ENCODE results near the gene PCDH9.

PCDH9 gene

DNA sequence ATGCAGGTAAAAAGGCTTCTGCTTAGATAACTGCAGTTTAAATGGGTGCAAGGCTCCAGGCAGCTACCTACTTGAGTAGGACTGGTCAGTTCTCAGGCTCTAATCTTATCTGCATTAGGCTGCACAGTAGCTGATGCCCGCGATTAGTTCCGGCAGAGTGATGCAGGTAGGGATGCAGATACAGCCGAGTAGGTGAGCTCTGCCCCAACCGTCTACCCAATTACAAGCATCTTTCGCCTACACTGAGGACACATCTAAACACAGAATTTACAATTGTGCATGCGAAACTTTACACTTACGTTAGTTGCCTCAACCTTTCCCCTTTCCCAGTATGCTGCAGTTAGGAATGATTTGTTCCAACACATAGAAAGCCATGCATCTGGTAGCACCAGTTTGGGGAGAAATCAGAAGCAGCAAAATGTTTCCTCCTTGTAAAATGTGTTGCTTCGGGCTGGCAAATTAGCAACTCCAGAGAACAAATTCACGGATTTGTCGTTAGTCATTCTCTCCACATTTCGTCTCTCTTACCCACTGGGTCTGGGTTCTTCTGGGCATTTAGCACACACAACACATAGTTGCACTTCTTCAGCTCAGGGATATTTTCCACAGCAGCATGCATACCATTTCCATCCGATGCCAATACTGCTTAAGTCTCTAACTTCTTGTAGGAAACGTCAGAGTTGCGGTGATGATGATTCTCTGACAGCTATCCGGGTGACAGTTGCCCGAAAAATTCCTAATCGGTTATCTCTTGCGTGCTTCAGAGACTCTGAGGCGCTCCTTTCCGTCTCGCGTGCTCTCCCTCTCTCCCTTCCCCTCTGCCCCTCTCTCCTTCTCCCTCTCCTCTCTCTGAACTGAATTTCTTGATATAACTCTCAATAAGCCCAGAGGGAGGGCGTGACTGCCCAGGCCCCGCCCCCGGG, at the start of gene PCDH9:
PCDH9 (minus strand) TSS at position 856 of the 923 bp plus-strand sequence. CDS start 1,896 bp downstream, outside the sequence.
- no peak for DNase-seq (ENCODE audit: low read depth in 2 of 2)

GRCh38 chr13:67278235-67278634, 48.1 kb upstream of the PCDH9 start:
- no peak for DNase-seq (ENCODE audit: low read depth in 2 of 2)

GRCh38 chr13:67277581-67277980, 47.4 kb upstream of the PCDH9 start:
- no peak for DNase-seq (ENCODE audit: low read depth in 2 of 2)

GRCh38 chr13:67275351-67275960, 45.3 kb upstream of the PCDH9 start:
- no peak for DNase-seq (ENCODE audit: low read depth in 2 of 2)

GRCh38 chr13:67273001-67273400, 42.9 kb upstream of the PCDH9 start:
- no peak for DNase-seq (ENCODE audit: low read depth in 2 of 2)

DNA sequence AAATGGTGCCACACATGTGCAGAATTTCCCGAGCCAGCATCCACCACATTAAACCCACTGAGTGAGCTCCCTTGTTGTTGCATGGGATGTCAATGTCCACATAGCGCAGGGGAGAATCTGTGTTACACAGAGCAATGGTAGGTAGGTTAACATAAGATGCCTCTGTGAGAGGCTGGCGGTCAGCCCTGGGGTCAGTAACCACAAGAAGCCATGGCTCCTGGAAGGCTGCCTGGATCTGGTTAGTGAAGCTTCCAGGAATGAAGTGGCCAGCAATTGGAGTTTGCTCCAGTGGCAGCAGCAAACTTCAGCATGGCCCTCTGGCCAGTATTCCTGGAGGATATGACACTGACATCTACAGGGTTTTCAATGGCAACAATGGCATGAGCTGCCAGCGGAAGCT, 37.0 kb upstream of the PCDH9 start:
- DNase-seq (ENCODE audit: low read depth in 2 of 2) = no peak

DNA sequence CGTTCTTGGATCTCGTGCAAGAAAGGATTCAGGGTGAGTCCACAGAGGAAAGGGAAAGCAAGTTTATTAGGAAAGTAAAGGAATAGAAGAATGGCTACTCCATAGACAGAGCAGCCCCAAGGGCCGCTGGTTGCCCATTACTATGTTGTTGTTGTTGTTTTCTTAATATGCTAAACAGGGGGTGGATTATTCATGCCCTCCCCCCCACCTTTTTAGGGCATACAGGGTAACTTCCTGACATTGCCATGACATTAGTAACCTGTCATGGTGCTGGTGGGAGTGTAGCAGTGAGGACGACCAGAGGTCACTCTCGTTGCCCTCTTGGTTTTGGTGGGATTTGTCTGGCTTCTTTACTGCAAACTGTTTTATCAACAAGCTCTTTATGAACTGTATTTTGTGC, 29.1 kb upstream of the PCDH9 start:
- DNase-seq (ENCODE audit: low read depth in 2 of 2) = no peak

DNA sequence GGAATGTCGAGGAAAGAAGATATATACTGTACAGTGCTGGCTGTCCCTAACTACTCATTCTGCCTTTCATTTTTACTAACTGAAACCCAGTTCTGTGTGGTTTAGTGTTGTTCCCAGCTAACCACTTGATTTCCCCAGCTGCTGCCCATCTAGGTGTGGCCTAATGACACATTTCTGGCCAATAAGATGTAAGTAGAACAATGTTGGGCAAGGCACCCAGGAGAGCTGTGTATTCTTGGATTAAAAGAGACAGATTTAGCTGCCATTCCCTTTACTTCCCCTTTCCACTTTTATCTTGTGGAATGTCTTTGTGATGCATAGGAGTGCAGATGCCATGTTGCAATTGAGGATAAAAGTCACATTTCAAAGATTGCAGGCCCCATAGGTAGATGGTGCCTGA, 28.3 kb upstream of the PCDH9 start:
- no peak for DNase-seq (ENCODE audit: low read depth in 2 of 2)

GRCh38 chr13:67238861-67239260, 8.7 kb upstream of the PCDH9 start:
- no peak for DNase-seq (ENCODE audit: low read depth in 2 of 2)

DNA sequence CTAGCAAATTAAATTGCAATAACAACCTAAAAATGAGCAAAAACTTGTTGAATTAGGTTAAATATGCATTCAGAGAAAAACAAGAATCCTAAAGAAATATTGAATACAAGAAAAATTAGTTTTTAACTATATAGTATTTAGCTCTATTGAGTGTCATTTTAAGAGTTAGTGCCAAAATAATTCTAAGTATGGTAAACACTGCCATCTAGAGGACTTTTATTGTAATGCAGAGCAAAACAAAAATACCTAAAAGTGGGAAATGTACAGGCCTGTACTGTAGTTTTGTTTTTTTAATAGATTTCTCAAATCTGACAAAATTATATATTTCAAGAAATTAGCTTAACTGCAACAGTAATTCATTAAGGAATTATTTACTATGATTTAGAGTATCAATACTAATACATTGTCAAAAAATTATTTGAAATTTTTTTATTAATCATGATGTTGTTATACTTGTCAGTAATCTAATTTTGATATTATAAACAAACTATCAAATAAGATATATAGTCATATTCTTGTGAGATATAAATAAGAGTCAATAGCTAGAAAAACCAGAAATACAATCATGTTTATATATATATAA, 8.2 kb upstream of the PCDH9 start:
- DNase-seq (ENCODE audit: low read depth in 2 of 2) = no peak

- no peak for DNase-seq (ENCODE audit: low read depth in 2 of 2)
Measured at GRCh38 chr13:67235265-67235664, 5.1 kb upstream of the PCDH9 start.

GRCh38 chr13:67232384-67232783, 2.2 kb upstream of the PCDH9 start:
- no peak for DNase-seq (ENCODE audit: low read depth in 2 of 2)

- DNase-seq (ENCODE audit: low read depth in 2 of 2) = no peak
Measured at GRCh38 chr13:67231289-67232000, 1.3 kb upstream of the PCDH9 start.

DNA sequence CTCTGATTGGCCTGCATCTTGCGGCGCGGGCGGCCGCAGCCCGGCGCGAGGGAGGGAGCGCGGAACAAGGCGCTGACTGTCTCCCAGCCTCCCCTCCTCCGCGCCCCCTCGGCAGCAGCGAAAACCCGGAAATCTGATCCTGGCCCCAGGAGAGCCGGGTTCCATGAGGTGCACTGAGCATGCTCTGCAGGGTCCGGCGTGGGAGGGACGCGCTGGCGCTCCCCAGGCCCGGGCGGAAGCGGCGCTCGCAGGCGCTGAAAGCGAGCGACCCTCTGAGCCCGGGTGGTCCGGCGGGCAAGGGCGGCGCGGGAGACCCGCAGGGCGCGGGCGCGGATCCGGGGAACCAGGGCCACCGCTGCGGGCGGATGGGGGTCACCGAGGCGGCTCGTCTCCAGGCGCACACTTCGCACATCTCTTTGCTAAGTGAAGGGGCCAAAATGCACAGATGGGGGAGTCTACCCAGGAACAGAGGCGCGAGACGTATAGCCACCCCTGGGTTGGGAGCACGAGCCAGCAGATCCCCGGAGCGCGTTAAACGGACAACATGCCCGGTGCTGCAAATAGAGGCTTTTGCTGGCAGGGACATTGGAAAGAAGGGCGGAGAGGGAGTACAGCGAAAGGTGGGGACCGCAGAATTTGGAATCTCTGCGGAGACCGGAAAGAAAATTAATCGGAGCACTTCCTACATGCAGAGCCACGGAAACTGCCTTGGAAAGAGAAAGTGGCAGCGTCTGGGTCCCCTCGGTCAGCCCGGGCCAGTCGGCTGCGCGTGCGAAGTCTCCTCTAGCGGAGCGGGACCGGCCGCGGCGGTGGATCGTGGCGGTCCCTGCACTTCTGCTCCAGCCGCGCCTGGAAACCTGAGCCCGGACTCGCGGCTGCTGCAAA, 510 bp upstream of the PCDH9 start:
- DNase-seq (ENCODE audit: low read depth in 2 of 2) = peak; percentile 80 to 82

- no peak for DNase-seq (ENCODE audit: low read depth in 2 of 2)
Measured at GRCh38 chr13:67228916-67229315, 1.2 kb downstream of the PCDH9 start.

DNA sequence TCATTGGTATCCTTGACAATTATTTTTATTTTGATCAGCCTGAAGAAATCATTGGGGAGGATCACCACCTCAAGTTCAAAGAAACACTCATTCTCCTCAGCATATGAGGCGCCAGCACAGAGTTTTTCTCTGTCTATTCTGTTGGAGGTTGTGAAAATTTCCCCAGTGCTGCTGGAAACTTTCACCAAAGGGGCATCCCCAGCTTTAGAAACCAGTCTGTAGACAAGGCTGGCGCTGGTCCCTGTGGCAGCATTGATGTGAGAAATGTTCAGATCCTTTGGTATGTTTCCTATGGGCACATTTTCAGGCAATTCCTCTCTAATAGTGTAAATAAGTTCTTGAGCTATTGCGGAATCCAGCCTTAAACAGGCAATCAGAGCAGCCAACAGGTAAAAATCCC, 2.1 kb downstream of the PCDH9 start:
- no peak for DNase-seq (ENCODE audit: low read depth in 2 of 2)

- DNase-seq (ENCODE audit: low read depth in 2 of 2) = no peak
Measured at GRCh38 chr13:67227131-67227983, 2.8 kb downstream of the PCDH9 start.

DNA sequence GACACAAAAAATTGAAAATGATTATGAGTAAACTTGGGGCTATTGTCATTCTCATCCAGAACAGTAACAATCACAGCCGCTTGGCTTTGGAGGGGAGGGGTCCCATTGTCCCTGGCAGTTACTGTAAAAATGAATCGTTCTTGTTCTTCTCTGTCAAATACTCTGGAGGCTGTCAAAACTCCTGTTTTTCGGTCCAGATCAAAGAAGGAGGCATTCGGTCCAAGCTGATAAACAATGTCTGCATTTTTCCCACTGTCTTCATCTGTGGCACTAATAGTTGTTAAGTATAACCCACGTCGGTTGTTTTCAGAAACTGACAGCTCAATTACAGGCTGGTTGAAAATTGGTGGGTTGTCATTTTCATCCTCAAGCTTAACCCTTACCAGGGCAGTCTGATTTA, 3.4 kb downstream of the PCDH9 start:
- no peak for DNase-seq (ENCODE audit: low read depth in 2 of 2)

- DNase-seq (ENCODE audit: low read depth in 2 of 2) = no peak
Measured at GRCh38 chr13:67225252-67226159, 4.6 kb downstream of the PCDH9 start.

All from activated CD4-positive, alpha-beta T cell treated with anti-CD3 and anti-CD28 coated beads for 24 hours (primary cell).